CD4-positive, alpha-beta T cell treated with Interleukin-2 at 100 ng/mL for 4 hours (primary cell): Measurements from ENCODE around the gene TXN.

ENCODE experiments used
- DNase-seq: peaks from one replicate; pipeline ENCODE4 v3.0.0-alpha.2; 2020; ENCODE audit warnings: low spot score

The TXN gene

GRCh38 chr9:110256380-110257096 is at the start of gene TXN:
Gene TXN (minus strand): TSS chr9:110256507. CDS start chr9:110256435, 72 bp downstream.
- peak; percentile 80 for DNase-seq

DNA sequence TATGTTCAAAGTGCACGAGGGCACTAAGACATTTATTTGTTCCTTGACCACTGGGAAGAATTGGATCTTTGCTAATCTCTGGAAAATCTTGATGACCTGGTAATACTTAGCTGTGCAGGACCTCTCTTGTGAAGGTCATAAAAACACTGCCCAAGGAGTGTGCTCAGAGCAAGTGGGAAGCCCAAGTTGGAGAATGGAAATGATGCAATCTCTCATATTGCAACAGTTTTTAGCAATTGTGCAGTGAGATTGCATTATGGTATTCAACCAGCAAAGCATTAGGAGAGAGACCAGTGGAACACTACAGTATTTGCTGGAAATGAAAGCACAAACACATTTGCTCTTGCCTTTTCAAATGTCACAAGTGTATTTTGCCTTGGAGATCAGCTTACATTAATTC is 46.8 kb upstream of the TXN start:
- DNase-seq = no peak

- DNase-seq = no peak
Measured at GRCh38 chr9:110298043-110298605, 41.8 kb upstream of the TXN start.

DNA sequence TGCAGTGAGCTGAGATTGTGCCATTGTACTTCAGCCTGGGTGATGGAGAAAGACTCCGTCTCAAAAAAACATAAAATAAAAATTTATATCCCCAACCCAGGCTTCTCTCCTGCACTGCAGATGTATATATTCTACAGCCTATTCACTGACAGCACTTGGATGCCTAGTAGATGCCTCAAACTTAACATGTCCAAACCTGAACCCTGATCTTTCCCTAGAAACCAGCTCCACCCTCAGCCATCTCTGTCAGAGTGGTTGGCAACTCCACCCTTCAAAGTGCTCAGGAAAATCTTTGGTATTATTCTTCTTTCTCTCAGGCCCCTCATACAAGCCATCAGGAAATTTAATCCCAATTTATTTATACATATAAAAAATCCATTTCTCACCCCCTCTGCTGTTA is 36.9 kb upstream of the TXN start:
- DNase-seq = no peak

- DNase-seq = no peak
Measured at GRCh38 chr9:110291921-110292557, 35.7 kb upstream of the TXN start.

- no peak for DNase-seq
Measured at GRCh38 chr9:110290001-110290400, 33.7 kb upstream of the TXN start.

DNA sequence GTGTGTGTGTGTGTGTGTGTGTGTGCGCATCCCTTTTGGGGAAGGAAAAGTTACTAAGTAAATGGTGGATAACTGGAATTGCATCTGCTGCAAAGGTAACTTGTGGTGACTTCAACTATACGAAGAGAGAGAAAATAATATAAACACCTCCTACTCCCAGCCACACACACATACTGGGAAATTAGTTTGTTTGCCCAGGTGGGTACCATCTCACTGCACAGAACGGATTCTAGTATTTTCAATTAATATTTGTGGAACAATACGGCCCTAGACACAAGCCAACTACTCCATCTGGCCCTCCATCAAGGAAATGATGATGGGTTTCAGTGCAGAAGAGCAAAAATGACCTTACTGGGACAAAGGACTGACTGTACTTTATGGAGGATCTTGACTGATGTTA is 32.2 kb upstream of the TXN start:
- no peak for DNase-seq

DNA sequence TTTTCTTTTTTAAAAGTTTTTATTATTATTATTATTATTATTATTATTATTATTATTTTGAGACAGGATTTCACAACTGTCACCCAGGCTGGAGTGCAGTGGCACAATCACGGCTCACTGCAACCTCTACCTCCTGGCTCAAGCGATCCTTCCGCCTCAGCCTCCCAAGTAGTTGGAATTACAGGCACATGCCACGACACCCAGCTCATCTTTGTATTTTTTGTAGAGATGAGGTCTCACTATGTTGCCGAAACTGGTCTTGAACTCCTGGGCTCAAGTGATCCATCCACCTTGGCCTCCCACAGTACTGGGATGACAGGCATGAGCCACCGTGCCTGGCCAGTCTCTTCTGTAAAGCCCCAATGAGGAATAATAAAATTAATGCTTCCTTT is 31.0 kb upstream of the TXN start:
- DNase-seq = no peak

DNA sequence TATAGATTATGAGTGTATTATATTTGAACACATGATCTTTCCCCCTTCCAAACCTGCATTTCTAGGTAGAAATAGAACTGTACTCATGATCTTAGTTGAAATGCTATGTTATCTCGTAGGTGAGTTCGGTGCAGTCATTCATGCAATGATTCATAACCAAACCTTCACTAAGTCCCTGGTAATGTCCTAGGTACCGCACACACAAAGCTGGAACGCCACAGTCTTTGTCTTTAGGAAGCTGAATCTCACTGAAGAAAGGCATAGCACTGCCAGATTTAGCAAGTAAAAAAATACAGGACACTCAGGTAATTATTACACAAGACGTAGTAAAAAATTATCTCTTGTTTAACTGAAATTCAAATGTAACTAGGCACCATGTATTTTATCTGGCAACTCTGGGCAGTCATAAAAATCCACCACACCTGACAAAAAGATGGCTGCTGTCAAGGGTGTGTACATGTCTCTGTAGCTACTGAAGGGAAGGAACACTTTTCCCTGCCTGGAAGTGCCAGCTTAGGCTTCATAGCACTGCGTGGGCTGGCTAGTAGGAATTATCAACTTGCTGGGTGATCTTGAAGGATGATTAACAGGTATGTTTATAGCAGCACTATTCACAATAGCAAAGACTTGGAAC is 28.0 kb upstream of the TXN start:
- no peak for DNase-seq

DNA sequence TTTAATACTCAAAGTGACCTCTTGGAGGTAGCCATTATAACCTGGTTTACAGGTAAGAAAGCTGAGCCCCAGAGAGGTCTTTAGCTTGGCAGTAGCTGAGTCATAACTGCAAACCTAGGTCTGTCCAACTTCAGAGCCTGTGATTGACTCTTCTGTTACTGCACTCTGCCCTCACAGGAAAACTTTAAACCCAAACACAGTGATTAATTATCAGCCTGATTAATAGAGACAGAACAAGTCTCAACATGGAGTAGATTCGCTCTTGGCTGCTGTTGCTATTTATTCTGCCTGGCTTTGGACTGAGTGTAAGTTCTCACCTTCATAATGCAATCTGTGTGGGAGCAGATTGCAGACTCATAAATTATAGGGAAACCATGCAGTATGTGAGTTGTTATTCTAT is 27.4 kb upstream of the TXN start:
- no peak for DNase-seq

DNA sequence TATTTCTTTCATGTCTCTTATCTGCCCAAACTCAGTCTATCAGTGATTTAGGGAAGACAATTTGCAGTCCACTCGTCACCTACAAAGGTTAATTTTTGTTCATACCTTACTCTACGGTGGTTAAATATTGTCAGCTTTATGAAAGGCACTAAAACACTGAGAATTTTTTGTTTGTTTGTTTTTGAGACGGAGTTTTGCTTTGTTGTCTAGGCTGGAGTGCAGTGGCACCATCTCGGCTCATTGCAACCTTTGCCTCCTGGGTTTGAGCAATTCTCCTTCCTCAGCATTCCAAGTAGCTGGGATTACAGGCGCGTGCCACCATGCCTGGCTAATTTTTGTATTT is 26.4 kb upstream of the TXN start:
- no peak for DNase-seq

DNA sequence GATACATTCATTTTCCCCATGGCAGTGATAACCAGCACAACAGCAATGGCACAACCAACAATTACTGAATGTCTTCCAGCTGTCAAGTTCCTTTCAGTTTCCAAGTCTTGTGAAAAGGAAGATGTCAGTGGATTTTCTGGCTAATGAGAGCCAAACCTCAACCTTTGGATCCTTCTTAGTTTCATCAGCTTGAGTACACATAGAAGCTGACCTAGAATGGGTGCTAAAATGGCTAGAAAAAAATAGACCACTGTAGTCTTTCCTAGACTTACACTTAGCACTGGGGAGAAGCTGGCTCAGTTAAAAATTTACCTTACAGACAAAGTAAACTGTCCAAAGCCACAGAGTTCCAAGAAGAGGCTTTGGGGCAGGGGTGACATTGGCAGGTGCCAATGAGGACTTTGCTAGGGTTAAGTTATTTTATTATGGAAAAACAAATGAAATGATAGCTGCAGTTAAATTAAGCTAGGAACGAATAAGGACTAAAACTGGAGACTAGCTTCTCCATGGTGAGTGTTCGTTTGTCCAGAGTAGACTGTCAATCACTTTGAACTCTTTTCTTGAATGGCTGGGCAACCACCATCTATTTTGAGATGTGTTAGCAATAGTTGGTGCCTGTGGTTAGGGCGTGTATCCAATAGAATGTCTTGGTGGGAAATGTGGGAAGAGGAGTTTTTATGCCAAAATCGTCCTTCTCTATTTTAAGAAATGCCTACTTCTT is 25.9 kb upstream of the TXN start:
- DNase-seq = no peak

DNA sequence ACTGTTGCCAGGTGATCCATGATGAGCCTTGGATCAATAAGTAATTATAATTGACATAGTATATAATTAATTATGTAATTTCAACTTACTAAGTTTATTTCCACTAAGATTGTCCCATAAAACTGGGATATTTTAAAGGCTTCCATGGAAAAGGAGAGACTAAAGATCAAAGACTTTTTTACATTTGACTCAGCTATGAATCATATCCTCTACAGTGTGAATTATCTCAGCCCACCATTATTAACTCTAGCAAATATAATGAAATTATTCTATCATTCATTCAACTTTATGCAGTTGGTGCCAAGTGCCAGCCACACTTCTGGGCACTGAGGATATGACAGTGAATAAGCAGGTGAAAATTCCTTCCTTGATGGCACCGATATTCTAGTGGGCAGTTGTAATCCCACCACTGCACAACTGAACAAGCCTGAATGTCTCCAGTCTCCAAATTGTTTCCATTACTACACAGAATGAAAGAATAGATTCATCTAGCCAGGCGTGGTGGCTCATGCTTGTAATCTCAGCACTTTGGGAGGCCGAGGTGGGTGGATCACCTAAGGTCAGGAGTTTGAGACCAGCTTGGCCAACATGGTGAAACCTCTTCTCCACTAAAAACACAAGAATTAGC is 21.9 kb upstream of the TXN start:
- no peak for DNase-seq

DNA sequence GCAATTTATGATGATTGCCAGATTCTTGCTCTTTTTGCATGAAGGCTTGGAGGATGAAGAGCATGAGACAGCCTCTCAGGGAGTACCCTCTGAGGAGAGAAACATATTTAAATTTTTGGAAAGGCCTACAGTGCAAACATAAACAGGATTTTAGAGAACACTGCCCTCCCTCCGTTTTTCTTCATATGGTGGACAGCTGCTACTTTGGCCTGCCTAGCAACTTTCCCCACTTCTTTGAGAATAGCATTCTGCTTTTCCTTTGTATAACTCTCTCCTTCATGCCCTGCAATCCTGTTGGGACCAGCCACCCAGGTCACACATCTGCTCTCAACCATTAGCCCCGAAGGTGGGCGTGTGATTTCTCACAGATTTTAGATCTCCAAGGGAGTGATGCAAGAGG is 20.5 kb upstream of the TXN start:
- no peak for DNase-seq

GRCh38 chr9:110270211-110270995 is 14.1 kb upstream of the TXN start:
- DNase-seq = no peak

DNA sequence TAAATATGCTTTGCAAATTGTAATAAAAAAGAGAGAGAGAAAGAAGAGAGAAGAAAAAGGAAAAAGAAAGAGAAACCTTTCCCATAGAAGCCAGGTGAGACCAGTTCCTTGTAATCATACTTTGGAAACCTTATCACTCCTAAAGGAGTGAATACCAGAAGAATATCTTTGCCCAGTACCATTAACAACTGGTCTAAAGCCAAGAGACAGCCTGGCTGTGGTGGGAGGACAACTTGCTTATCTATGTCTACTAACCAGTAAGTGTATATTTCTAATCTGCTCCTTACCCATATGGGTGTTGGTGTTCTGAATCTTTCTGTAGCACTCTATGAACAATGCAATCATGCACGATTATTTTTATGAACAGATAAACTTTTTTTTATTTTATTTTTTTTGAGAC is 10.5 kb upstream of the TXN start:
- no peak for DNase-seq

- no peak for DNase-seq
Measured at GRCh38 chr9:110261632-110262031, 5.3 kb upstream of the TXN start.

DNA sequence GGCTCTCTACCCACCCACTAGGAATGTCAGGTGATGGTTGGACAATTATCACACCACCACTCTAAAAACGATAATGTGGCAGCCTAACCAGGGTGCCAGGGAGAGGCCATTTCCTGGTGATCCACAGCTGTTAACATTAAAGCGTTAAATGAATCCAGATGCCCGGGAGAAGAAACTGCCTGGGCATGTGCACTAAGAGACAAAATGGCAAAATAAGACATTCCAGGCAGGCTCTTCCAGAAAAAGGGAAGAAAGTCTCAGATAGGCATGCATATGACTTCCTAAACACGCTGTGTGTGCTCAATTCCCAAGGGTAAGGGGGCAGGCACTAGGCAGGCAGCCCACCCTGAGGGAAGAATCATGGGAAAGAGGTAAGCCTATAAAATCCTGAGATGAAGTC is 4.6 kb upstream of the TXN start:
- no peak for DNase-seq

GRCh38 chr9:110259566-110259965 is 3.3 kb upstream of the TXN start:
- no peak for DNase-seq

- no peak for DNase-seq
Measured at GRCh38 chr9:110258690-110259091, 2.4 kb upstream of the TXN start.

DNA sequence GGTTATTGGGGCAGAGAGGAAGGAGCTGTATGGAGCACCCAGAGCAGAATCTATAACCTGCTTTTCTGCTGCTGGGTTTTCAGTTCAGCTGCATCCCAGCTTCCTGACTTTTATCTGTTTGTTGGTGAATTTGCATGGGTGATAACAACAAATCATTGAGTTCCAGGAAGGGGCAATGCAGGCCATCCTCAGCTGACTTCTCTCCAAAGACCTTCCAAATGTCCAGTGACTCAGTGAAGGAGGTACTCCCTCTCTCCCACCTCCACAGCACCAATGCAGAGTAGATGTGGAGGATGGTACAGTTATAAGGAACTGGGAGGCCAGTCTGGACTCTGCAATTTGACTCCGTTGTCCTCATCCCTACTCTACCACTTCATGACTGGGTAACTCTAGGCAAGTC is 1.6 kb upstream of the TXN start:
- DNase-seq = no peak
